Measurements from ENCODE around the gene SCML1.

GRCh38 chrX:17802756-17803155 is 65.5 kb downstream of the SCML1 start:
- TF ChIP-seq, protein P1, sequence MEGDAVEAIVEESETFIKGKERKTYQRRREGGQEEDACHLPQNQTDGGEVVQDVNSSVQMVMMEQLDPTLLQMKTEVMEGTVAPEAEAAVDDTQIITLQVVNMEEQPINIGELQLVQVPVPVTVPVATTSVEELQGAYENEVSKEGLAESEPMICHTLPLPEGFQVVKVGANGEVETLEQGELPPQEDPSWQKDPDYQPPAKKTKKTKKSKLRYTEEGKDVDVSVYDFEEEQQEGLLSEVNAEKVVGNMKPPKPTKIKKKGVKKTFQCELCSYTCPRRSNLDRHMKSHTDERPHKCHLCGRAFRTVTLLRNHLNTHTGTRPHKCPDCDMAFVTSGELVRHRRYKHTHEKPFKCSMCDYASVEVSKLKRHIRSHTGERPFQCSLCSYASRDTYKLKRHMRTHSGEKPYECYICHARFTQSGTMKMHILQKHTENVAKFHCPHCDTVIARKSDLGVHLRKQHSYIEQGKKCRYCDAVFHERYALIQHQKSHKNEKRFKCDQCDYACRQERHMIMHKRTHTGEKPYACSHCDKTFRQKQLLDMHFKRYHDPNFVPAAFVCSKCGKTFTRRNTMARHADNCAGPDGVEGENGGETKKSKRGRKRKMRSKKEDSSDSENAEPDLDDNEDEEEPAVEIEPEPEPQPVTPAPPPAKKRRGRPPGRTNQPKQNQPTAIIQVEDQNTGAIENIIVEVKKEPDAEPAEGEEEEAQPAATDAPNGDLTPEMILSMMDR (IDR thresholded peaks at IDR 0.05; ENCODE audit: insufficient read depth, low read depth, low read length): no peak
- no peak for TF ChIP-seq EZH2 (IDR thresholded peaks at IDR 0.05; ENCODE audit: insufficient read depth, low read length)

All from astrocyte (in vitro differentiated cells and primary cell).